HG02970 (cell line): ENCODE data around the gene RAD51B.
"Not testable (repeated sequence)": the region's sequence is repeated elsewhere in the genome, so short reads cannot be mapped to it uniquely, and the experiment has no call there.

Experiments
- ATAC-seq: cut with Tn5 transposase; IDR thresholded peaks from one replicate; pipeline ENCODE4 v1.9.1; 2021; ENCODE audit warnings: mild to moderate bottlenecking, moderate library complexity, moderate number of reproducible peaks; ENCODE audit not compliant: unreplicated experiment, low FRiP score

RAD51B gene

DNA sequence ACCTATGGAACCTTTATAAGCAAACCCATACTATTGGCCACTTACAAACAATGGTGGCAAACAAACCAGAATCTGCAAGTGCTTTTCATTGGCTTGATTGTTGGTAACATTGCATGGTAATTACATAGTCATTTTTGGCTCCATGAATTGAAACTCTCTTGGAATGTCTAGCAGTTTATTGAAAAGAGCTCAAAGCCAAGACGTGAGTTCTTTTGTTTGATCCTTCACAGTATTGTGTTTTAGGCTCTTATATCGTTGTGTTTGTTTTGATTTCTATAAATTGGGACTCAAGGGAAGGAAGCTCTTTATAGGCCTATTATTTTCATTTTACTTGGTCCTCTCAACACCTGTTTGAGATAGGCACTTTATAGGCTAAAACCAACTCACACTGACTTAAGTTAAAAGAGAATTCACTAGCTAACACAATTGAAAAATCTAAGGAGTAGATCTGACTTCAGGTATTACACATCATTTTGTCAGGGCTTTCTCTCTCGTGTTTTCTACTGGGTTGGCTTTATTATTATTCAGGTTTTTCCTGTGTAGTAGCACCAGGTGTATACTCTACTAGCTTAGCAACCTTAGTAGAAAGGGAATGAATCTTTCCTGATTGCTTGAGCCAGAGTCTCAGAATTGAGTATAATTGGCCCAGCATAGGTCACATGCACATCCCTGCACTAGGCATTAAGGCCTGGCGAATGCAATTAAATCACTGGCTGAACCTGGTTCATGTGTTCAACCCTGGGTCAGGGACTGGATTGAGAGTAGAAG lies 341.4 kb downstream of the RAD51B start:
- no peak for ATAC-seq

- ATAC-seq: no peak
Observed at GRCh38 chr14:68162887-68163286, 343.3 kb downstream of the RAD51B start.

DNA sequence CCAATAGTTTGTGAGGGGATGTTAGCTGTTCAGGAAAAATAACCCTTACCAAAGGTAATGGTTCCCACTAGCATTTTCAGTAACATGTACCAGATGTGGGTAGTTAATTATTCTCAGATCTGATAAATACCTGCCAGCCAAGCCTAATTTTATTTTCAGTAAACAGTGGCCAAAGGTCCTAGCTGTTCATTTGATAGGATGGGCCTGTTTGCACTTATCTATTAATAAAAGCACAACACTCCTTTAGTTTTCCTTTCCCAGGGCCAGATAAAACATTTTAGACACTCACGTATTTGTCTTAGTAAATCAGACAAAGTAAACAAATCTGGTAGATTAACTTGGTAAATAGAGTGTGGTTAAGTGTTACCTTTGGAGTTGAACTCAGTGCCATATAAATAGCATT lies 345.1 kb downstream of the RAD51B start:
- no peak for ATAC-seq

DNA sequence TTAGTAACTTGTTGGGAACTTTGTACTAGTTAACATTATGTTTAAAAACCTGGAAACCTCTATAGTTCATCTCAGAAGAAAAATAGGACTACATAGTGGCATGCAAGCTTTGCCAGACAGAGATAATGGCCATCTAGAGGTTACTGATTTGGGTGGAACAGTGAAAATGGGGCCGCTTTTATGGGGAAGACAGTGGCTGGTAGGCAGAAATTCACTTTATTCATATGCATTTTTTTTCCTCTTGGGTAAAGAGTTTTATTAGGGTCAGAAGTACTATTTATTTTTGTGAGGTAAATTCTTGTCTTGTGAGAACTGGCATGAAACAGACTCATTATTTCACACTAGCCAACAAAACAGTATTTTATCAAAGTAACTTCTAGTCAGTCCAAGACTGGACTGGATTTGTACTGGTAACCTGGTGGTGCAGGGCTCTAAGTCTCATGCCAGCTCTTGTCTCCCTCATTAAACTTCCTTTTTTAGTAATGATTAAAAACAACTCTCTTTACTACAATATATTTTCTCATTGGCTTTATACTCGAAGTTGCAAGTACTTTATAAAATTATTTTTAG lies 345.8 kb downstream of the RAD51B start:
- ATAC-seq: no peak

GRCh38 chr14:68166731-68167382 lies 347.3 kb downstream of the RAD51B start:
- no peak for ATAC-seq

GRCh38 chr14:68167383-68168087 lies 348.0 kb downstream of the RAD51B start:
- no peak for ATAC-seq

DNA sequence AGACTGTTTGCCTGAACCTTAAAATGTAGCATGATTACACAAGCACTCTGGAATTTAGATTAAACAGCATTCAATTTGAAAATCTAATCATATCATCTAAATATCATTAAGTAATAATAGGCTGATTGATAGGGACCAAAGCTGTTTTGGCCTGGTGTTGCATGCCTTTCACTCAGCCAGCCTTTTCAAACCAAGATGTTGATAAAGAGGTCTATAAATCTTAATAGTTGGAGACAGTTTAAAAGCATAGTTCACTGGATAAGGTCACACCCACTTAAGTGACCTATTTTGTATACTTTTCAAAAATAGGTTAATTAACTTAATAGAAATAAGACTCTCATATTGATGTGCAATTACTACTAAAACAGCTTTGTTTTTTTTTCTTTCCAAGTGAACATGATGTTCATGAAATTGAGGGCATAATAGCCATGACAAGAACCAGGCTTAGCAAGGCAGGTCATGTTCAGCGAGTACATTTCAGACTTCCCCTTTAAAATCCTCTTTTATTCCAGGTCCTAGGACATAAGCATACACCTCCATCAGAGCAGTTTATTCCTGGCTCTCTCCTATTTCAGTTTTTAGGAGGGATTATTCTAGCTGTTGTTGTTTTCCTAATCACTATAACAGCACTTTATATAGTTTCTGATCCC lies 349.0 kb downstream of the RAD51B start:
- no peak for ATAC-seq

GRCh38 chr14:68172216-68172615 lies 352.6 kb downstream of the RAD51B start:
- ATAC-seq: no peak

DNA sequence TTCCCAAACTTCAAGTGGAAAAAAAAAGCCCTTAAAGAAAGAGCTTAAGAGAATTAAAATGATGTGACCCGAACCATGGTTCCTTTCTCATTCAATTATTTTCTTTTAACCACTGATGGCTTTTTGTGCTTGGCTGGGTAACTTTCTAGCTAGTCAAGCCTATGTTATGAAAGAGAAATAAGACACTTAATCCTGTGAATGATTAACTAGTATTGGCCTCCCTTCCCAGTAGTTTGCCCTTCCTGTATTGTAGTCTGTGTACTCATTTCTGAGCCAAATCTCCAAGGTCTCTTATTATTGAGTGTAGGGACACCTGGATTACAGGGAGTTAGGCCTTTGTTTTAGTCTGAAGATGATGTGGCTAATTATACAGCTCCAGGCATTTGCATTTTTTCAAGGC lies 353.0 kb downstream of the RAD51B start:
- no peak for ATAC-seq

DNA sequence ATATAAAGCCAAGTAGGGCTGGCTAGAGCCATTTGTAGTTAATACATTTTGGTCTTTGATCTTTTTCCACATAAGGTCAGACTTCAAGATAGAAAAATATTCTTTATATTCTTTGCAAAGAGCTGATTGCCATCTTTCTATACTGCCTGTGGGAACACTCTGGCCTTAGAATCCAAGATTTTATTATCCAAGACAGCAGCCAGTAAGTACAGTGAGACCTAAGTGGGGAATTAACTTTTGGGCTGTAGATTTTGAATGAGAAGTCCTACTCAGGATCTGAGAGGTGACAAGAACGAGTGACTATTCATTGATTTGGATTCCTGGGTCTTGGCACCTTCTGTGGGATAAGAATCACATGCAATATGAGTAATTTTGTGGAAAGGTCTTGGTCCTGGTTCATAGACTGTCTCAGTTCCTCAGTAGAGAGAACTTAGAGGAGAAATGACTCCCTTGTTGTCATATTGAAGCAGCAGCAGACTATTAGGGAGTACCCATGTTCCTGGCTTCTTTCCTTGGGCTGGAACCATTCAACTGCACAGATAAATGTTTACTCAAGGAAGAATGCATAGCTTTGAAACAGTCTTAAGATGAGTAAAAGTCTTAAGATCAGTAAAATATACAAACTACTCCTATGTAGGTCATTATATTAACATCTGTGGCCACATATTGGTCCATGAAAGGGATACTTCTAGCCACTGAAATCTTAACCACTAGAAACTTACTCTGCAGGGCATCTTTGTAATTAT lies 353.8 kb downstream of the RAD51B start:
- no peak for ATAC-seq

GRCh38 chr14:68174446-68174845 lies 354.9 kb downstream of the RAD51B start:
- no peak for ATAC-seq

- no peak for ATAC-seq
Observed at GRCh38 chr14:68176687-68177086, 357.1 kb downstream of the RAD51B start.

DNA sequence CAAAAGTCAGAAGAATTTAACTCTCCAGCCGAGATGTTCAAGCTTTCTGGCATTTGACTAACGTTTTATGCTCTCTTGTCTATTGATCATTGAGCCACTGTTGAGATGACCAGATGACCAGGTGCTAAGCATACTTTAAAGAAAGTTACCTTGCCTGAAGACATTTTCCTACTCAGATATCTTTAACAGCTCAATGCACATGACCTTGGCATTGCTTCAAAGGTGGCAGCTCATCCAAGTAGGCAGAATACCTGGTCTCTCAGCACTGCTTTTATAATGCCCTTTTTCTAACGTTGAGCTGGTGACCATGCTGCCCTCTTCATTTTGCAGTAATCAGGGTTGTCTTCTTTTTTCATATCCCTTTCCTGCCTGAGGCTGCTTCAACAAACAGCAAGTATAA lies 358.1 kb downstream of the RAD51B start:
- ATAC-seq: no peak

DNA sequence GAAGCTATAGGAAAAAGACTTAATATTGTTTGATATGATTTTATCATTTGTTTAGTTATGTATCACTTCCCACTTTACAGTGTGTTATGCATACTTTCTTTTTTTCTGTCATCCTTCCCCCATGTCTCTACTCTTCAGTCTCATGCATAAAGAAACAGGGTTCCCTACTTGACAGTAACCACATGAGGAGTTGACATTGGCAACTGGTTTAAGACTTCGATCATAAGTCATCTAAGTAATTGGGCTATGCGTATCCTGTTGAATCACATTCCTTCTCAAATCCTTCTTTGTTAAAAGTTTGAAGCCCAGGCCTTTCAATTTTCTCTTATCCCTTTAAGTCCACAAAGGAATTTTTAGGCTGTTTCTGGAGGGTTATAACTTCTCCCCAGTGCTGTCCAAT lies 358.7 kb downstream of the RAD51B start:
- no peak for ATAC-seq

DNA sequence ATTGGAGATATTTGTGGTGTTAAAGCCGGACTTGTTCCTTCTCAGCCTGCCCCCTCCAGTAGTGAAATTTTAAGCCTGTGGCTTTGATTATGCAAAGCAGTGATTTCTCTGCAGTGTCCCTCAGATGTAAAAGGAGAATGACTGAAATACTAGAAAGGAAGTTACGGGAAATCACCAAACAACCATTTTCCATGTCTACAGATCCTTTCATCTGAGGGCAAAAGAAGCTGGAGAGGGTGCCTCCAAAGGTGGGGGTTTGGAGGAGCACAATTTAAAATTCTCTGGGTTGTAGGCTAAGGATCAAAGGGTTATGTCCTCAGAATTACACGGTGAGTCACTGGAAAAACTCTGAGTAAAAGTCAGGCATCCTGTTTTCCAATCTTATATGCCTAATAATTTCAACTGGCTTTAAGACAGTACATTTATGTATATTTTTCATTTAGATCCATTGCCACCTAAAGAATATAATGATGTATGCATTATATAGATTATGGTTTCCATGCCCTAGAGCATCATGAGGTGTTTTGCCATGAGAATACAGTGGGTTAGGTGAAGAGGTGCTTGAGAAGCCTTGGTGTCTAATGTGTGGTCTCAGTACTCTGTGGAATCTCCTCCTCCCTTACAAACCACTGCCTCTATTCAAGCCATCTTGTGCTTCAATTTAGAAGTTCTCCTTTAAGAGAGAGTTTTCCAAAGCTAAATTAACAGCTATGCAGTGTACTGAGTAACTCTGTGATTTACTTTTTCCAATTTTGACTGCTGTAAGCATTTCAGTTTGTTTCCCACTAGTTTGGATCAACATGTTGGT lies 362.1 kb downstream of the RAD51B start:
- ATAC-seq: no peak

DNA sequence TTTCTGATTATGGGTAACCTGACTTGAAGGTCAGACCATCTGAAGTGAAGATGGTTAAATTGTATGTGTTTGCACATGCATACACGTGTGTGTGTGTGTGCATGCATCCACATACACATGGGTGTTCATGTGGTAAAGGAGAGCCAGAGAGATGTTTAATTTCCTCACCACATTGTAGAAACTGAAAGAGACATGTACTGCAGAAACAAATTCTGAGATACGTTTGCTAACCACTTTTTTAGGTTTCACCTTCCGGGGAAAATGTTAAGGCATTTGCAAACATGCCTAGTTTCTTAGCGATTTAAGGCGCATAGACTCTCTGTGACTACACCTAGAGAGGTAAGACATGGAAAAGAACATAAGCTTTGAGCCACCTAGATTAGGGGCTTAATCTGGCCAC lies 362.9 kb downstream of the RAD51B start:
- ATAC-seq: peak; percentile 45

DNA sequence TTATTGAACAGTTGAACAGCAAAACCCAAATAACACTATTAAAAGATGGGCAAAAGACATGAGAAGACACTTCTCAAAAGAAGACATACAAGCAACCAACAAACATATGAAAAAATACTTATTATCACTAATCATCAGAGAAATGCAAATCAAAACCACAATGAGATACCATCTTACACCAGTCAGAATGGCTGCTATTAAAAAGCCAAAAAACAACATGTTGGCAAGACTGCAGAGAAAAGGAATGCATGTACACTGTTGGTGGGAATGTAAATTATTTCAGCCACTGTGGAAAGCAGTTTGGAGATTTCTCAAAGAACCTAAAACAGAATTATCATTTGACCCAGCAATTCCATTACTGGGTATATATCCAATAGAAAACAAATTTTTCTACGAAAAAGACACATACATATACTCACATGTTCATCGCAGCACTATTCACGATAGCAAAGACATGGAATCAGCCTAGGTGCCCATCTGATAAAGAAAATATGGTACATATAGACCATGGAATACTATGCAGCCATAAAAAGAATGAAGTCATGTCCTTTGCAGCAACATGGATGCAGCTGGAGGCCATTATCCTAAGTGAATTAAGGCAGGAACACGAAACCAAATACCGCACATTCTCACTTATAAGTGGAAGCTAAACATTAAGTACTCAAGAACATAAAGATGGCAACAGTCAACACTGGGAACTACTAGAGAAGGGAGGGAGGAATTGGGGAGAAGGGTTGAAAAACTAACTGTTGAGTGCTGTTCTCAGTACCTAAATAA lies 367.1 kb downstream of the RAD51B start:
- ATAC-seq: not testable (repeated sequence)

- ATAC-seq: no peak
Observed at GRCh38 chr14:68188174-68188573, 368.6 kb downstream of the RAD51B start.
